WI38 (cell line): Measurements from ENCODE around the gene ZDHHC16.
"Not testable (repeated sequence)": the region's sequence is repeated elsewhere in the genome, so short reads cannot be mapped to it uniquely, and the experiment has no call there.

Source experiments
- H3K4me3 ChIP-seq: 2 replicates; pipeline ENCODE4 v1.5.1; 2011; ENCODE audit warnings: low read depth, mild to moderate bottlenecking, control low read depth, low read length
- TF ChIP-seq, protein P1 (sequence below): IDR thresholded peaks from 2 replicates; pipeline ENCODE4 v1.5.1; 2012; ENCODE audit warnings: low read depth, mild to moderate bottlenecking, control low read depth, low read length

ZDHHC16 gene

GRCh38 chr10:97464226-97464625 is 18.3 kb downstream of the ZDHHC16 start:
- TF ChIP-seq, protein P1, sequence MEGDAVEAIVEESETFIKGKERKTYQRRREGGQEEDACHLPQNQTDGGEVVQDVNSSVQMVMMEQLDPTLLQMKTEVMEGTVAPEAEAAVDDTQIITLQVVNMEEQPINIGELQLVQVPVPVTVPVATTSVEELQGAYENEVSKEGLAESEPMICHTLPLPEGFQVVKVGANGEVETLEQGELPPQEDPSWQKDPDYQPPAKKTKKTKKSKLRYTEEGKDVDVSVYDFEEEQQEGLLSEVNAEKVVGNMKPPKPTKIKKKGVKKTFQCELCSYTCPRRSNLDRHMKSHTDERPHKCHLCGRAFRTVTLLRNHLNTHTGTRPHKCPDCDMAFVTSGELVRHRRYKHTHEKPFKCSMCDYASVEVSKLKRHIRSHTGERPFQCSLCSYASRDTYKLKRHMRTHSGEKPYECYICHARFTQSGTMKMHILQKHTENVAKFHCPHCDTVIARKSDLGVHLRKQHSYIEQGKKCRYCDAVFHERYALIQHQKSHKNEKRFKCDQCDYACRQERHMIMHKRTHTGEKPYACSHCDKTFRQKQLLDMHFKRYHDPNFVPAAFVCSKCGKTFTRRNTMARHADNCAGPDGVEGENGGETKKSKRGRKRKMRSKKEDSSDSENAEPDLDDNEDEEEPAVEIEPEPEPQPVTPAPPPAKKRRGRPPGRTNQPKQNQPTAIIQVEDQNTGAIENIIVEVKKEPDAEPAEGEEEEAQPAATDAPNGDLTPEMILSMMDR = no peak
- no peak overlapping the region for H3K4me3 ChIP-seq

- no peak overlapping the region for H3K4me3 ChIP-seq
- TF ChIP-seq, protein P1 = no peak
Measured at GRCh38 chr10:97465982-97466381, 20.0 kb downstream of the ZDHHC16 start.

- TF ChIP-seq, protein P1 = no peak
- no peak overlapping the region for H3K4me3 ChIP-seq
Measured at GRCh38 chr10:97466755-97467154, 20.8 kb downstream of the ZDHHC16 start.

DNA sequence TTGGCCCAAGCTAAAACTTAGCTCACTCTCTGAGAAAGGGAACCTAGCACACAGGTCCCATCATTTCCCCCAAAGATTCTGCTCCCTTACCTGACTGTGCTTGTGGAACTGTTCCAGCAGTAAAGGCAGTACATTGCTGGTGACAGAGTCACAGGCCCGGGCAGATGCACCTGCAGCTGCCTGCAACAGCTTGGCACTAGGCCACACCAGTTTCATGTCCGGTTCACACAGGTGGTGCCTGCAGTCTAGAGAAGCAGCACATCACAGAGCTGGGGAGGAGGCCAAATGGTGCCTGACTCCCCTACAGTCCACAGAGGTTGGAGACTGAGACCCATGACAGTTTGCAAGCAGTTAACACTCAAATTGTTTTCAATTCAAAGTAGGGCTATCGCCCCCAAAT is 22.2 kb downstream of the ZDHHC16 start:
- TF ChIP-seq, protein P1 = no peak
- no peak overlapping the region for H3K4me3 ChIP-seq

DNA sequence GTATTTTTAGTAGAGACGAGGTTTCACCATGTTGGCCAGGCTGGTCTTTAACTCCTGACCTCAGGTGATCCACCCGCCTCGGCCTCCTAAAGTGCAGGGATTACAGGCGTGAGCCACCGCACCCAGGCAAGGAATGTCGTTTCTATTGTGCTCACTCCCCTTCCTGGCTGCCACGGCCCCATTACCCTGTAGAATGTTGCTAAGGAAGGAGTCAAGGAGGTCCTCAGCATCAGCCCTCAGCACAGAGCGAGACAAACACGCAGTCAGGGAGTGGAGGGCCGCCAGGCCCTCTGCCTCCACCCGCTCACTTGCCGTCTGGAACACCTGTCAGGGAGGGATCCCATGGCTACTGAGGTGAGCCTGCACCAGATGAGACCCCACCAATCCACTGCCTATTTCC is 22.8 kb downstream of the ZDHHC16 start:
- not testable (repeated sequence) for H3K4me3 ChIP-seq

- TF ChIP-seq, protein P1 = no peak
- no peak overlapping the region for H3K4me3 ChIP-seq
Measured at GRCh38 chr10:97474918-97475317, 28.9 kb downstream of the ZDHHC16 start.

DNA sequence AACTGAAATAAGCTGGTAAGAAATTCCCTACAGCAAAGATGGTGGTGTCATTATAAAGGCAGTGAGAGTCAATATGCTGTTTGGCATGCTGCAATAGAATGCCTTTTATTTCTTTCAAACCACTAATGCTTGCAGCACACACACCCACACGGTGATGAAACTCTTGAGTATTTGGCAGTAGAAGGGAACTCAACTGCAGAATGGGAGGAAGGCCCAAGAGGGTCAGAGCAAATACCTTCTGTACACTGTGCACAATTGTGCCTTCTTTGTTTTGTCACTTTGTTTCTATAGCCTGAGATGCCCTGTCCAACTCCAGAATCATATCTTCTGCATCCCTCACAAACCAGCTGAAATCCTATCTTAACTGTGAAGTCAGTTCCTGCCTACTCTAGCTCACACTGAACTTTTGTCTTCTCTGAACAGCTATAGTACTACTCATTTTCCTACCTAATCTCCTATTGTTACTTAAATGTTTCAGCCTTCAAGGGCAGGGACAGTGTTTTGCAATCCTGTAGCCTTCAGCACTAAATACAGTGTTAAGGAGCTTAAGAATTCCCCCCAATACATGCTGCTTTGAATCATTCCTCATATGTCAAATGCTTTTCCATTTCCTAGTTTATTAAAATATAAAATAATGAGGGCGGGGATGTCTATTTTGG is 30.1 kb downstream of the ZDHHC16 start:
- no peak overlapping the region for H3K4me3 ChIP-seq
- TF ChIP-seq, protein P1 = no peak

DNA sequence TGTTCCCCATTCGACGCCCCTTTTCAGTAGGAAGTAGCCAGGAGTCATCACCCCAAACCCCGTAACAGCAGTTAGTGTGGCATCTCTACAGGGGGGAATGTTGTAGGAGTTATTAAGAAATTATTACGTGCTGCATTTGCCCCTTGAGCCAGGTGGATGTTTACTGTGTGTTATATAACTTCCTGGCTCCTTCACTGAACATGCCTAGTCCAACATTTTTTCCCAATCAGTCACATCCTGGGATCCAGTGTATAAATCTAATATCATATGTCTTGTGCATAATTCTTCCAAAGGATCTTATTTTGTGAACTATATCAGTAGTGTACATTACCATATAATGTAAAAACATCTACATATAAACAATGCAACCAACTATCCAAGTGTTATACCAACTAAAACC is 33.4 kb downstream of the ZDHHC16 start:
- H3K4me3 ChIP-seq = not testable (repeated sequence)
